K562 (cell line): ENCODE results near the gene ENKD1. TPM values are rescaled to one million over a fixed set of nuclear protein-coding genes. Genes with fewer than 3 reads are reported as not detected.

ENCODE experiments used
- ARNT ChIP-seq, 2 experiments: fragments of 450-650 bp; IDR thresholded peaks; 2 replicates each; pipeline ENCODE4 v1.6.1; 2016; ENCODE audit warnings: mild to moderate bottlenecking in 1 of 2
- C11orf30 ChIP-seq: fragments of 450-650 bp; IDR thresholded peaks from 2 replicates; pipeline ENCODE4 v1.6.1; 2016; ENCODE audit warnings: low read depth, mild to moderate bottlenecking
- CREB1 ChIP-seq, 2 experiments: sonication (generic) in 1 of 2; formaldehyde crosslinking in 1 of 2; IDR thresholded peaks; 2 replicates each; pipeline versions ENCODE4 v1.6.1 to v1.8.0; 2012 to 2022; ENCODE audit warnings: inconsistent platforms in 1 of 2, mild to moderate bottlenecking in 1 of 2, missing genetic modification reagents in 1 of 2, moderate library complexity in 1 of 2
- KDM2B ChIP-seq: fragments of 250-450 bp; sonication (Bioruptor Pico); IDR thresholded peaks from 2 replicates; pipeline ENCODE4 v1.8.0; 2021; ENCODE audit warnings: mild to moderate bottlenecking, moderate library complexity
- MEIS2 ChIP-seq: fragments of 450-650 bp; IDR thresholded peaks from 2 replicates; pipeline ENCODE4 v1.6.1; 2014; ENCODE audit warnings: mild to moderate bottlenecking; ENCODE audit not compliant: partially characterized antibody
- NFRKB ChIP-seq: fragments of 450-650 bp; IDR thresholded peaks from 2 replicates; pipeline ENCODE4 v1.6.1; 2016; ENCODE audit warnings: low read depth
- NR2C2 ChIP-seq, 2 experiments: fragments of 200-800 bp in 1 of 2; sonication (Bioruptor generic) in 1 of 2; sonication (generic) in 1 of 2; formaldehyde crosslinking in 1 of 2; IDR thresholded peaks; 2 replicates each; pipeline versions ENCODE4 v1.6.1 to v1.8.0; 2016 to 2022; ENCODE audit warnings: mild to moderate bottlenecking in 1 of 2, missing compliant biosample characterization in 1 of 2, missing genetic modification characterization in 1 of 2, missing genetic modification reagents in 1 of 2
- NRF1 ChIP-seq, 2 experiments: fragments of 450-650 bp; IDR thresholded peaks in 1 of 2; conservative IDR thresholded peaks in 1 of 2; 2 replicates each; pipeline ENCODE4 v1.6.1; 2014; ENCODE audit warnings: mild to moderate bottlenecking in 2 of 2
- OTX1 ChIP-seq: fragments of 450-650 bp; formaldehyde crosslinking; IDR thresholded peaks from 2 replicates; pipeline ENCODE4 v1.4.0; 2022; ENCODE audit warnings: mild to moderate bottlenecking
- PHB ChIP-seq: fragments of 250-450 bp; sonication (Bioruptor Pico); IDR thresholded peaks from 2 replicates; pipeline ENCODE4 v1.5.0; 2021
- PHF20 ChIP-seq: fragments of 450-650 bp; IDR thresholded peaks from 2 replicates; pipeline ENCODE4 v1.6.1; 2018; ENCODE audit not compliant: partially characterized antibody
- PHF8 ChIP-seq: fragments of 200-600 bp; sonication (generic); IDR thresholded peaks from 2 replicates; pipeline ENCODE4 v1.6.1; 2012; ENCODE audit warnings: mixed run types, mild to moderate bottlenecking, inconsistent platforms, low read length, moderate library complexity, borderline replicate concordance
- RBBP5 ChIP-seq: fragments of 200-600 bp; sonication (generic); IDR thresholded peaks from 2 replicates; pipeline ENCODE4 v1.6.1; 2012; ENCODE audit warnings: borderline replicate concordance, mild to moderate bottlenecking, low read length, control low read depth, inconsistent platforms; ENCODE audit not compliant: insufficient read depth, poor library complexity, severe bottlenecking
- SREBF1 ChIP-seq: fragments of 150-350 bp; IDR thresholded peaks from 2 replicates; pipeline ENCODE4 v1.6.1; 2014; ENCODE audit warnings: antibody characterized with exemption, low read depth, low read length, borderline replicate concordance
- TEAD1 ChIP-seq, 2 experiments: fragments of 450-650 bp in 1 of 2; sonication (generic) in 1 of 2; formaldehyde crosslinking; IDR thresholded peaks; 2 replicates each; pipeline versions ENCODE4 v1.4.0 to v1.8.0; 2020 to 2022; ENCODE audit warnings: mild to moderate bottlenecking in 2 of 2, missing genetic modification reagents in 1 of 2
- TSHZ1 ChIP-seq: fragments of 250-450 bp; sonication (Bioruptor Pico); IDR thresholded peaks from 2 replicates; pipeline ENCODE4 v1.4.0; 2020; ENCODE audit warnings: mild to moderate bottlenecking, moderate library complexity
- XRCC5 ChIP-seq: fragments of 200-400 bp; formaldehyde crosslinking; IDR thresholded peaks from 2 replicates; pipeline ENCODE4 v1.6.1; 2017; ENCODE audit warnings: low read depth, mild to moderate bottlenecking, low read length
- ZKSCAN1 ChIP-seq: fragments of 150-350 bp; IDR thresholded peaks from 2 replicates; pipeline ENCODE4 v1.6.1; 2016; ENCODE audit warnings: low read depth, low read length
- ZNF197 ChIP-seq: fragments of 200-800 bp; sonication (Bioruptor generic); IDR thresholded peaks from 2 replicates; pipeline ENCODE4 v1.6.1; 2016; ENCODE audit warnings: low read depth, missing genetic modification characterization, missing compliant biosample characterization
- ZNF253 ChIP-seq: fragments of 250-450 bp; sonication (Bioruptor Pico); conservative IDR thresholded peaks from 2 replicates; pipeline ENCODE4 v1.6.1; 2021; ENCODE audit warnings: mild to moderate bottlenecking
- ZNF347 ChIP-seq: fragments of 450-650 bp; formaldehyde crosslinking; IDR thresholded peaks from 2 replicates; pipeline ENCODE4 v1.4.0; 2020; ENCODE audit warnings: low read depth, mild to moderate bottlenecking, moderate library complexity
- ZNF395 ChIP-seq: fragments of 200-800 bp; sonication (Bioruptor generic); IDR thresholded peaks from 2 replicates; pipeline ENCODE4 v1.6.1; 2017; ENCODE audit warnings: missing genetic modification characterization, missing compliant biosample characterization
- ZNF561 ChIP-seq: fragments of 450-650 bp; formaldehyde crosslinking; conservative IDR thresholded peaks from 2 replicates; pipeline ENCODE4 v1.4.0; 2020; ENCODE audit warnings: mild to moderate bottlenecking, moderate library complexity
- ZNF76 ChIP-seq: fragments of 250-450 bp; sonication (Bioruptor Pico); IDR thresholded peaks from 2 replicates; pipeline ENCODE4 v1.4.0; 2020; ENCODE audit warnings: mild to moderate bottlenecking, moderate library complexity, borderline replicate concordance
- ZNF766 ChIP-seq: fragments of 200-800 bp; sonication (Bioruptor generic); conservative IDR thresholded peaks from 2 replicates; pipeline ENCODE4 v1.6.1; 2016; ENCODE audit warnings: missing genetic modification characterization, missing compliant biosample characterization
- ZNF77 ChIP-seq: fragments of 250-450 bp; sonication (Bioruptor Pico); IDR thresholded peaks from 2 replicates; pipeline ENCODE4 v1.5.0; 2020
- ZNF785 ChIP-seq: fragments of 250-450 bp; sonication (Bioruptor Pico); IDR thresholded peaks from 2 replicates; pipeline ENCODE4 v1.4.0; 2020; ENCODE audit warnings: mild to moderate bottlenecking
- polyA plus RNA-seq, 8 experiments: library from polyadenylated mRNA; depleted of rRNA in 4 of 8; stranded (reverse) in 5 of 8; unstranded in 3 of 8; fragments of >200 nt; fragmentation: Nextera tagmentation in 2 of 8; fragmentation: Illumina TruSeq in 1 of 8; extraction: Ambion mirVana in 2 of 8; extraction: Trizol in 1 of 8; gene quantifications; 2 replicates each; pipeline versions ENCODE4 v1.2.1 to v1.2.3, GENCODE V29; 2011 to 2014; ENCODE audit warnings: inconsistent platforms in 1 of 8, missing spikeins in 1 of 8
- total RNA-seq, 7 experiments: library from RNA; depleted of rRNA in 6 of 7; stranded (reverse); fragments of >200 nt in 6 of 7; fragmentation: Illumina TruSeq in 2 of 7; extraction: Trizol in 2 of 7; gene quantifications; 2 replicates each; pipeline versions ENCODE4 v1.2.1 to v1.2.3, GENCODE V29; 2011 to 2021; ENCODE audit warnings: low replicate concordance in 1 of 7

ENKD1 gene
- total and polyA plus RNA-seq, 9 of the 15 experiments (the other 6 are each of a cell fraction or from before 2014, with no cell fraction given), result 1.1 to 26.9 (median 8.3) TPM

- TF ChIP-seq TSHZ1 (CRISPR knock-in tag), result no peak
- TF ChIP-seq ZNF395, result no peak
- TF ChIP-seq XRCC5, result no peak
- TF ChIP-seq KDM2B, result peak; percentile 72; the same call in 1 of the 2 replicates
- no peak for TF ChIP-seq ZNF76 (CRISPR knock-in tag)
- no peak for TF ChIP-seq PHF8
- TF ChIP-seq ZNF77 (CRISPR knock-in tag), result no peak
- no peak for TF ChIP-seq ZNF785
- no peak for TF ChIP-seq RBBP5
- no peak for TF ChIP-seq PHB (CRISPR knock-in tag)
- no peak for TF ChIP-seq ARNT (IDR thresholded peaks at IDR 0.05)
- no peak for TF ChIP-seq ZNF253 (CRISPR knock-in tag)
- TF ChIP-seq ZNF197 (CRISPR knock-in tag), result no peak
- no peak for TF ChIP-seq NR2C2 (CRISPR knock-in tag; IDR thresholded peaks at IDR 0.05)
- no peak for TF ChIP-seq NR2C2 (tag; IDR thresholded peaks at IDR 0.05)
- TF ChIP-seq TEAD1 (CRISPR knock-in tag; IDR thresholded peaks at IDR 0.05), result no peak
- no peak for TF ChIP-seq NFRKB
- no peak for TF ChIP-seq OTX1 (CRISPR knock-in tag)
- no peak for TF ChIP-seq CREB1 (IDR thresholded peaks at IDR 0.05)
- no peak for TF ChIP-seq CREB1 (CRISPR knock-in tag; IDR thresholded peaks at IDR 0.05)
- no peak for TF ChIP-seq NRF1 (conservative IDR thresholded peaks at IDR 0.05 in 1 of 2, IDR thresholded peaks at IDR 0.05 in 1 of 2)
- TF ChIP-seq MEIS2, result no peak
- TF ChIP-seq ZNF347, result no peak
- no peak for TF ChIP-seq SREBF1
- TF ChIP-seq C11orf30, result no peak
- TF ChIP-seq ZKSCAN1, result no peak
- TF ChIP-seq PHF20, result no peak
- no peak for TF ChIP-seq ZNF766 (CRISPR knock-in tag)
- TF ChIP-seq ZNF561, result no peak
Measured at GRCh38 chr16:67666032-67666551, 458 bp downstream of the ENKD1 start (continued).
